Stimulated activated CD4-positive, alpha-beta T cell treated with anti-CD3 and anti-CD28 coated beads, Interleukin-12 subunit alpha, Interleukin-12 subunit beta, amount 100 ng/mL, for 24 hours (primary cell): ENCODE results near the gene STX8.
A peak's percentile ranks its signal among the peaks of the same experiment; 100 is the strongest.

Experiments used
- DNase-seq, 2 experiments: peaks; one replicate each; pipeline ENCODE4 v3.0.0-alpha.2; 2020; ENCODE audit warnings: low read depth in 2 of 2

STX8 gene

GRCh38 chr17:9240659-9241370, 334.8 kb downstream of the STX8 start:
- no peak for DNase-seq

DNA sequence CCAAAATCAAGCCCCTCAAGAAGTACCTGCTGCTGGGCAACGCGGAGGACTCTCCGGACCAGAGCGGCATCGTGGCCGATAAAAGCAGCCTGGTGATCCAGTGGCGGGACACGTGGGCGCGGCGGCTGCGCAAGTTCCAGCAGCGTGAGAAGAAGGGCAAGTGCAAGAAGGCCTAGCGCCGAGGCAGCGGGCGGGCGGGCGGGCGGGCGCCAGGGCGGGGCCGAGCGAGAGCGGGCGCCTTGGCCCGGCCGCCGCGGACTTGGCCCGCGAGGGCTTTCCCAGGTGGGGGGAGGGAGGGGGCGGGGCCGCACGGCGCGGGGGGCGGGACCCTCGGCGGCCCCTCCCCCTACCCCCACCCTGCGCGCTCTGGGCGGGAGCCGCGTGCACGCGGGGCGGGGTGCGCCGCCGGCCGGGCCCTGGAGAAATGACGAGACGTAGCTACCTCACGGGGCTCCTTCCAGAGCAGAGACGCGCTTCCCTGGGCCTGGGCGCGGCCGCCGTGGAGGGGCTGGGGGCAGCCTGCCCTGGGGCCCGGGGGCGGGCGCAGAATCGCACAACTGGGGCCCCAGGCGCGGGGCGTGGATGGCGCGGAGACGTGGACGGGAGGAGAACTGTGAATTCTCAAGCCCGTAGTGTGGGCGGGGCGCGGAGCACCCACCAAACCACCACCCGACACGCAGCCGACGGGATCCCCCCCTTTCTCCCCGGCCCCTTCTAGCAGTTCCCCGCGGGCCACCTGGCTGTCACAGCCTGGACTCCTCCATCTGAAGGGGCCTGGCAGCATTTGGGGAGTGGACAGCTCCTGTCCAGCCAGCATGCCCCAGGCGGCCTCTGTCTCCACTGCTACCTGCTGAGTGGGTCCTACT, 335.6 kb downstream of the STX8 start:
- DNase-seq: peak; percentile 43 to 47

DNA sequence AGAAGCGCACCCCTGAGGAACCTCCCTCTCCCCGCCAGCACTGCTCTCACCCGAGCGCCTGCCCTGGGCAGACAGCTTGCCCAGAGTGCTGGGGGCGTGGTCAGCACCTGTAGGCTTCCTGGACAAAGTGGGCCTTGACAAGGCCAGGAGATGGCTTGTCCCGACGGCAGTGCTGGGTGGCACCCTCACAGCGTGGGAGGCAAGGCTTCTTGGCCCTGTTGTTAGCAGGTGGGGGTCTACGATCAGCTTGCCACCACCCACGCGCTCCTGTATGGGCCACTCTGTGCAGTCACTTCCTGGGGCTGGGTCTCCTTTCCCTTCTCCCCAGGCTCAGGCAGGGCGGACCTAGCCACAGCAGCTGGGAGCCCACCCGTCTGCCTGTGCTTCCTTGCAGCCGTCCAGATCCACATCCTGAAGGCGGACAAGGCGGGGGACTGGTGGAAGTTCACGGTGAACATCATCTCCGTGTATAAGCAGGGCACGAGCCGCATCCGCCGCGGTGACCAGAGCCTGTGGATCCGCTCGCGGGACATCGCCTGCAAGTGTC, 336.3 kb downstream of the STX8 start:
- no peak for DNase-seq

GRCh38 chr17:9238340-9239245, 337.0 kb downstream of the STX8 start:
- no peak for DNase-seq

GRCh38 chr17:9237661-9238301, 337.8 kb downstream of the STX8 start:
- DNase-seq: no peak

DNA sequence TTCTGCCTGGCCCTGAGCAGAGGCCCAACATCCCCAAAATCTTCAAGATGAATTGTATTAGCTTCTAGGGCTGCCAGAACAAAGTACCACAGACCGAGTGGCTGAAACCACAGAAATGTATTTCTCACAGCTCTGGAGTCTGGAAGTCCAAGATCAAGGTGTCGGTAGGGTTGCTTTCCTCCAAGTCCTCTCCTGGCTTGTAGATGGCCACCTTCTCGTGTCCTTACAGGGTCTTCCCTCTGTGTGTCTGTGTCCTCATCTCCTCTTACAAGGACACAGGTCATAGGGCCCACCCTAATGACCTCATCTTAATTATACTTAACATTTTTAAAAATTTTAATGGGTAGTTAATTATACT, 338.6 kb downstream of the STX8 start:
- no peak for DNase-seq

DNA sequence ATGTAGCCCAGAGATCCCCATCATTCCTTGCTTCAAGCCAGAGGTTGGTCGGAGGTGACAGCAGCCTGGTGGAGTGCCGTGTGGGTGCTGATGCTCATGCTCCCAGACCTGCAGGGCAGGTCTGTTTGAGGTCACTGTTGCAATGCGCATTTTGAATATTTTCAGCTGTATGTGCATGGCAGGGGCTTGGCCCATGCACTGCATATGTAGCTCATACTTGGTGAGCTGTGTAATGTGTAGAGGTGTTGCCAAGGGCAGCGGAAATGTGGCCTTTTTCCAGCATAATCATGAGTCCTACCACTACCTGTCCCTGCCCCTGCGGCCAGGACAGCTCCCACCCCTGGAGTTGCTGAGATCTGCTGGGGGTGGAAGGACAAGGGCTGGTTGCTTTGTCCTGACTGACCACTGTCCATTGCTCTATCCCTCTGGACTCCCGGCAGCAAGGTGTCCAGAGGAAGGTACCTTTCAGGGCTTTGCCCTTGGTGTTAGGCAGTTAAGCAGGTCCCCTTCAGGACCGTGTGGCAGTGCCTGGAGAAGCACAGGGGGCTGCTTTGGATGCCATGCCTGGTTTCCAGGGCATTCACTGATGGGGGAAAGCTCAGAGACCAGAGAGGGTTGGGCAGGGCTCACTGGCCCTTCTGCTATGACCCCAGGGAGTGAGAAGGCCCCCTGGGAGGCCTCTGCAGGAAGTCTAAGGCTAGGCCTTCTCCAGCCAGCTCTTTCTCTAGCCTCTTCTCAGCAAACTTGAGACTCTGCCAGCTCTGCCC, 339.2 kb downstream of the STX8 start:
- no peak for DNase-seq

DNA sequence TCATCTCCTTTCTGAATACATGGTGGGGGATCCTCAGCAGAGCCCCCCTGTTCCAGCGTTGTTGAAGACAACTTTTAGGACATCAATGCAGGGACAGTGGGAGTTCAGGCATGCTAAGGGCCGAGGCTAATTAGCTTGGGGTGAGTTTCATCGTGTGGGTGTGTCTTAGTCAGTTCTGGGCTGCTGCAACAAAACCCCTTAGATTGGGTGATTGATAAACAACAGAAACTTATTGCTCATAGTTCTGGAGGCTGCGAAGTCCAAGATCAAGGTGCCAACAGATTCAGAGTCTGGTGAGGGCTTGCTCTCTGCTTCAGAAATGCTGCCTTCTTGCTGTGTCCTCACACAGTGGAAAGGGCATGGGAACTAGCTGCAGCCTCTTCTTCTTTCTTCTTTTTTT, 340.3 kb downstream of the STX8 start:
- DNase-seq: no peak

DNA sequence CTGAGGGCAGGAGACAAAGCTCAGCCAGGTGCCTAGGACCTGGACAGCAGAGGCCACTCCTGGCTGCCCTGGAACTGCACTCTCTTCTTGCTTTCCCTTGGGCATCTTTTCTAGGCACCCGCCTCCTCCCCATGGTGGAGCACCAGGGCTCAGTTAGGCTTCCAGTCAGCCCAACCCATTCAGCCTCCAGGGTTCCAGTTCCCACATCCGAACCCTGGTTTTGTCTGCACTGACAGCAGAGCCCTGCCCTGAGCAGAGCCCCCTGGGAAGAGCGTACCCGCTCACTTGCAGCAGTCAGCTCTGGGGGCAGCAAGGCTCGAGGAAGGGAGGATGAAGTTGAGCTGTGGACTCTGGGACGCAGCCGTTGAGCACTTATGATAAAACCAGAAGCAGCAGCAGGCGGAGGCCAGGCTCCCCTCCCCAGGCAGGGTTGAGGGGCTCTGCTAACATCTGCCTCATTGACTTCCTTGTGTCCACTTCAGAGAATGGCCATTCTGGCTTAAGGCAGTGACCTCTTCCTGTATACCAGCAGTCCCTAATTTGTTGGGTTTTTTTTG, 341.2 kb downstream of the STX8 start:
- no peak for DNase-seq

DNA sequence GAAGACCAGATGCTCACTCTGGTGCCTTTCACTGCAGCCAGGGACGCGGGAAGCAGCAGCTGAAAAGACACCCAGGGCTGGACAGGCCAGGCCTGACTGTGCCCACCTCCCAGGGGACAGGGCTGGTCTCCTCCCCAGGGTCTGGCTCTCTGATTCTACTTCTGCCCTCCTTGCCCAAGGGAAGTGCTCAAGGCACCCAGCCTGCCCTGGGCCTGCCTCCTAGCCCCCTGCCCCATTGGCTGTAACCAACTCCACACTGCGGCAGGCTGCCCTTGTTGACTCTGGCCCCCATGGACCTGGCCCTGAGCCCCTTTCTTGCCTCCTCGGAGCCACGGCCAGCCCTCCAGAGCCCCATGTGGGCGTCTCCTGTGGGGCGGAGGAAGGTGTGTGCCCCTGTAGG, 341.9 kb downstream of the STX8 start:
- DNase-seq: no peak

GRCh38 chr17:9233271-9233599, 342.4 kb downstream of the STX8 start:
- no peak for DNase-seq

GRCh38 chr17:9232591-9233270, 342.9 kb downstream of the STX8 start:
- DNase-seq: no peak

DNA sequence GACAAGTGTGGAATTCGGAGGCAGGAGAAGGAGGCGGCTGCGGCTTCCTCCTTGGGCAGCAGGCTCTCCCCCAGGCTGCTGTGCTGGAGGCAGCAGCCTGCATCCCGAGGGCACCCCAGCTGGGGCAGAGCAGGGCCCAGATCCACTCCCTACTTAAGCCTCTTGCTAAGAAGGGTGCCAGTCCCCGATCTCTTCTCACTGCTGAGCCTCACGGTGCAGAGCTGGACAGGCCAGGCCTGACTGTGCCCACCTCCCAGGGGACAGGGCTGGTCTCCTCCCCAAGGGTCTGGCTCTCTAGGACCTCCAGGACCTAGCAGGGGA, 343.5 kb downstream of the STX8 start:
- no peak for DNase-seq

DNA sequence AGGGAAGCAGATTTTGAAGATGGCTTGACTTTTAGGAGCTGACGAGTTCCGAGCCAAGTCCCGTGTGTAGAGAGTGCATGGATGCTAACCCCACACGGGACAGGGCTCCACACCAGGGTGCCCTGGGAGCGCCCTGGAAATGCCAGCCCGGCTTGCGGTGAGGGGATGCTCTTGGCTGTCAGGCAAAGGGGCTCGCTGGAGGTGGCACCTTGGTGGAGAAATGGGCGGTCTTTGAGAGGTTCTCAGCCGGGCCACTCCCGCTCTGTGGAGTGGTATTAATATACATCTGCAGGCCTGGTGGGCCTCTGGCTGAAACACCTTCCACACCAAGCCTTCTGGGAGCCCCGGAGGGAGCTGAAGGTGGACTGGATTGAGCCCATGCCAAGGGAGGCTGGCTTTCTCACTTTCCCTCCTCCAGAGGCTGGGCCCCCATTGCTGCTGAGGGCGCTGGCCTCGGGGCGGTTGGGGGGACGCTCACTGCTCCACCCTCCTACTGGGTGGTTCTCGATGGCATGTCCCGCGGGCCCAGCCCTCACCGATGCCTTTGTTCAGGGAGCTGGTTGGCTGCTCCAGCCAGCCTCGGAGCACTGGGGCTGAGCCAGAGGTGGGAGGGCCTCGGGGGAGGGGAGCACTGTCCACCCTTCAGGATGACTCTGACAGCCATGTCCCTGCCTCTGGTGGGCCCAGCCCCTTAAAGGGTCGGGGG, 344.0 kb downstream of the STX8 start:
- DNase-seq: no peak

DNA sequence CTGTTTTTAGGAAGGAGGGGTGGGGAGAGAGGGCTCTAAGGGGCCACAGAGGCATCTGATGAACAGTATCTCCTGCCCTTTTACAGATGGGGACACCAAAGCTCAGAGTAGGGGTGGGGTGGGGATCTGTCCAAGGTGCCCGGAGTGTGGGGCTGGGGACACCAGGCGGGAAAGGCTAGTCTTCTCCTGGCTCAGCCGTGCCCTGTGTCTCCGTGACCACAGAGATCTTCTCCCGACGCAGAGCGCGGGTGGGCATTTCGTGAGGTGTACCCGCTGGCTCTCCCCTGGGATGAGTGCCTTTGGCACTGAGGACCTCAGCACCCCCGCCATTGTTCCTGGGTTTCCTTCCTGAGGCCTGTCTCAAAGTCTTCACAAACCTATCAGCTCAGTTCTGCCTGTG, 344.8 kb downstream of the STX8 start:
- no peak for DNase-seq

- no peak for DNase-seq
These were observed 345.3 kb downstream of the STX8 start for GRCh38 chr17:9230346-9230745.

DNA sequence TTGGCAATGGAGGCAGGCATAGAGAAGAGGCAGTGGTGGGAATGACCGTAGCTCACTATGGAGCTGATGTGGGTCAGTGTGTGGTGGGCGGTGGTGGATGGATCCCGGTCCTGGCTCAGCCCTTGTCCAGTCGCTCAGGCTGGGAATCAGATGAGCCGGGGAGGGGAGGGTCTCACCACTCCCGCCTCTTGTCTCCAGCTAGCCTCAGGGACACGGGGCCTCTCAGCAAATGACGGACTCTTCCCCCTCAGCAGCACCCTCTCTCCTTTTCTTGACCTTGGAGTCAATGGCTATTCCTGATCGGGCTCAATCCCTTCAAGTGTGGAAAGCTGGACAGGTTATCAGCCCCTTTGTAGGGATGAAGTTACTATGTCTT, 345.8 kb downstream of the STX8 start:
- DNase-seq: no peak

- DNase-seq: no peak
These were observed 346.3 kb downstream of the STX8 start for GRCh38 chr17:9229160-9229825.
